GM10266 (cell line): ENCODE measurements around the gene SNAI1.

Source experiments
- DNase-seq: peaks from one replicate; pipeline ENCODE4 v3.0.0; 2012; ENCODE audit errors: extremely low spot score
- CTCF ChIP-seq: IDR thresholded peaks from 2 replicates; pipeline ENCODE4 v1.5.1; 2012; ENCODE audit warnings: mild to moderate bottlenecking, low read depth; ENCODE audit not compliant: control insufficient read depth, insufficient read depth; ENCODE audit errors: missing control alignments

Gene SNAI1

DNA sequence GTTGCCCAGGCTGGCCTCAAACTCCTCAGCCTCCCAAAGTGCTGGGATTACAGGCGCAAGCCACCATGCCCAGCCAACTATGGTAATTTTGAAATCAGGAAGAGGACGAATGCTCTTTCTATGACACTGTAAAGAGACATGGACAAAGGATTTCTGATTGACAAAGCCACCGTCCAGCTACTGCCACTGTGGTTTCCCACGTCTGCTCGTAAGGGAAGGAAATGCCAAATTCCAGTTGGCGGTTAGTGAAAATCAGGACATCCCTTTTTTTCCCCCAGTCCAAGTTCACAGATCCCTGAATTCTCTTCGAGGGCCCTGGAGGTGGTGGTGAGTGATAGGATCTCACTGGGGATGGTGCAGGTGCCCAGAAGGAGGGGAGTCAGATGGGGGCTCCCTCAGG lies 31.2 kb downstream of the SNAI1 start:
- TF ChIP-seq CTCF = no peak
- DNase-seq = no peak

DNA sequence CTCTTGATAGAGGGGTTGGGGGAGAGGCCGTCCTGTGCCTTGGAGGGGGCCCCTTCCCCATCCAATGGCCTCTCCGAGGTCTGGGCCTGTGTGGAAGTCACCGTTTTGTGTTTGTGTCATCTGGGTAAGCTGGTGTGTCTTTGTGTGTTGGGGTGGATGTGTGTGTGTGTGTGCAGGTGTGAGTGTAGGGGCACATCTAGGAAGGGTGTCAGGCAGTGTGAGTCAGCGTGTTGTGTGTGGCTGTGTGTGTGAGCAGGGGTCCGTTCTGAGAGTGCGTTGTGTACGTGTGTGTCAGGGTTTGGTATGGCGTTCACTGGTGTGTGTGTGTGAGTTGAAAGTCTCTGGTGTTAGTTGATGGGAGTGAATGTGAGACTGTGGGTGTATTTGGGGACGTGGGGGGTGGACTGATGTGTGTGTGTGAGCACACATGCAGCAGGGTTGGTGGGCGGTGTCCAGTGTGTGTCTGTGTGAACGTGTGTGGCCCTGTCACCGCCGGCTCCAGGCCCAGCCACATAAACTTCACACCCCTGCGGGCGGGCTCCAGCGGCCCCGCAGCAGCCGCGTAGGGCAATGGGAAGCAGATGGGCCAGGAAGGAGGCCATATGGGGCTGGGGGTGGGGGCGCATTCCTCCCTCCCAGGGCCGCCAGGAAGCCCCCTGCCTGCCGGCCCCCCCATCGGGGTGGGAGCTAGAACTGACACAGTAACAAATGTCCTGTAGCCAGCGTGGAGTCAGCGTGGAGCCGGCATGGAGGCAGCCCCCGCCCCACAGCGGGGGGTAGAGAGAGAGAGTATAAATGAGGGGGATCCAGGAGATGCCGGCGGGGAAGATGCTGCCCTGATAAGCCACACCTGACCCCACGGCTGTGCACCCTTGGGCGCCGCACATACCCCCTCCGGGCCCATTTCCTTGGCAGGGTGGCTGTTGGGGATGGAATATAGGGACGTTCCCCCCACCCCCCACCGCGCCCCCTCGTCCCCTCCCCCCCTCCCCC lies 32.1 kb downstream of the SNAI1 start:
- DNase-seq = no peak
- no peak for TF ChIP-seq CTCF

GRCh38 chr20:50015636-50015992 lies 32.8 kb downstream of the SNAI1 start:
- no peak for TF ChIP-seq CTCF
- no peak for DNase-seq

DNA sequence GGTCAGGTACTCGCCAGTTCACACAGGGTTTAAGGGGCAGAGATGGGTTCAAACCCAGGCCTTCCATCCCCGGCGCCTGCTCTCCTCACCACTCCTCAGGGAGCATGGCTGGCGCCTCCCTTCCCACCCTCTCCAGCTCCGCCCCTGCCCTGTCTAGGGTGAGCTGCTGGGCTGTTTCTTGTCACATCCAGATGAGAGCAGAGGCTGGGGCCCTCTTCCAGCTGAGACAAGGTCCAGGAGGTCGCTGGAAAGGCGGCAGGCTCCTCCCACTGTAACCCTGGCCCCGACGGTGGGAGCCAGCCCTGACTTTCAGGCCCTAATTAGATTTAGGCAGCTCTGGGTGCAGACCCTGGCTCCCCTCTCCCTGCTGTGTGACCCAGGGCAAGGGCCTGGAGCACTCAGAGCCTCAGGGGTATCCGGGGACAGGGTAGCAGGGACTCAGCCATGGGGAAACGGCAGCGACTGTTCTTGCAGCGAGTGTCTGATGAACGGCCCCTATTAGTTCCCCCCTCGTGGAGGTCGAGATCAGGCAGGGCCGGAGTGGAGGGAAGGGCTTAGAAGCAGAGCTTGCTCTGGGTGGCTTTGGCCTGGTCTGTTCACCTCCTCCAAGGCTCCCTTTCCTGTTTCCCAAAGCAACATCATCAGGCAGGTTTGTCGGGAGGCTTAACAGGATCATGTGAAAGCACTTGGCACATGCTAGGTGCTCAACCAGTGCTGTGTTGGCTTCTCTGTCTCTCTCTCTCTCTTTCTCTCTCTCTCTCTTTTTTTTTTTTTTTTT lies 33.4 kb downstream of the SNAI1 start:
- no peak for TF ChIP-seq CTCF
- DNase-seq = no peak

- DNase-seq = no peak
- TF ChIP-seq CTCF = no peak
Measured at GRCh38 chr20:50017160-50017559, 34.4 kb downstream of the SNAI1 start.

- TF ChIP-seq CTCF = no peak
- no peak for DNase-seq
Measured at GRCh38 chr20:50017576-50018248, 34.9 kb downstream of the SNAI1 start.
